ENCODE data around the gene PDLIM7.

DNA sequence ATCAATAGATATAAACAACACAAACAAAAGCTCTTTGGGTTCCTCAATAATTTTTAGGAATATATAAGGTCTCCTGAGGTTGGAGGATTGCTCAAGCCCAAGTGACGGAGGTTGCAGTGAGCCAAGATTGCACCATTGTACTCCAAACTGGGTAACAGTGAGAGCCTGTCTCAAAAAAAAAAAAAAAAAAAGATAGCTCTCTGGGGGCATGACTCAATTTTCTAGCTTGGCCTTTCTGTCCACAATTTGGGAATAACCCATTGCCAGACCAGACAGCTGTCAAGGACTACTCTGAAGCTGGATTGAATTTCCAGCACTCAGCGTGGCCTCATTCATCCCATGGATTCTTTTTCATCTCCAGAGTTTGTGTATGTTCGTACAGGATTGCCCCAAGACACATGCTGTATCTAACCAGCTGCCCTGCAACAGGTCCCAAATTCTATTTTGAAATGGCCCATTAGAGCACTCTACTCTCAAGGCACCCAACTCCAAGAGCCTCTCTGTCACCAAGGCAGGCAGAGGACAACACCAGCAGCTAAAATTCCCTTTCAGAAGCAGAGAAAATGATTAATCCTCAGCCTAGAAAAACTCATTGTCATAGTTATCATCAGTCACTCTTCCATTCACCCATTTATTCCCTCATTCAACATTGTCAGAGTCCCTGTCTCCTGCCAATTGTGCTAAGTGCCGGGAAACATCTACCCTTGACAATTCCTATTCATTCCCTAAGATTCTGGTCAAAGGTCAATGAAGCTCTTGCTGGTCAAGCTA lies 48.3 kb upstream of the PDLIM7 start:
- TF ChIP-seq POLR2A (IDR thresholded peaks at IDR 0.05; ENCODE audit: low read depth) (no peak), EP300 (IDR thresholded peaks at IDR 0.05) (no peak), POLR2AphosphoS5 (IDR thresholded peaks at IDR 0.05) (peak; percentile 9 to 68)
- TF ChIP-seq, protein P1, sequence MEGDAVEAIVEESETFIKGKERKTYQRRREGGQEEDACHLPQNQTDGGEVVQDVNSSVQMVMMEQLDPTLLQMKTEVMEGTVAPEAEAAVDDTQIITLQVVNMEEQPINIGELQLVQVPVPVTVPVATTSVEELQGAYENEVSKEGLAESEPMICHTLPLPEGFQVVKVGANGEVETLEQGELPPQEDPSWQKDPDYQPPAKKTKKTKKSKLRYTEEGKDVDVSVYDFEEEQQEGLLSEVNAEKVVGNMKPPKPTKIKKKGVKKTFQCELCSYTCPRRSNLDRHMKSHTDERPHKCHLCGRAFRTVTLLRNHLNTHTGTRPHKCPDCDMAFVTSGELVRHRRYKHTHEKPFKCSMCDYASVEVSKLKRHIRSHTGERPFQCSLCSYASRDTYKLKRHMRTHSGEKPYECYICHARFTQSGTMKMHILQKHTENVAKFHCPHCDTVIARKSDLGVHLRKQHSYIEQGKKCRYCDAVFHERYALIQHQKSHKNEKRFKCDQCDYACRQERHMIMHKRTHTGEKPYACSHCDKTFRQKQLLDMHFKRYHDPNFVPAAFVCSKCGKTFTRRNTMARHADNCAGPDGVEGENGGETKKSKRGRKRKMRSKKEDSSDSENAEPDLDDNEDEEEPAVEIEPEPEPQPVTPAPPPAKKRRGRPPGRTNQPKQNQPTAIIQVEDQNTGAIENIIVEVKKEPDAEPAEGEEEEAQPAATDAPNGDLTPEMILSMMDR (IDR thresholded peaks at IDR 0.05) = no peak
